Right renal cortex interstitium (tissue), 3 donors: ENCODE measurements around the gene FMN2. TPM values are rescaled to one million over a fixed set of nuclear protein-coding genes. Genes with fewer than 3 reads are reported as not detected.
"Not testable (repeated sequence)": the region's sequence is repeated elsewhere in the genome, so short reads cannot be mapped to it uniquely, and the experiment has no call there.

ENCODE experiments used
- DNase-seq, 3 donors: peaks; one replicate each; pipeline ENCODE4 v3.0.0-alpha.2; 2013; ENCODE audit warnings: low read depth in 3 of 3, low spot score in 2 of 3
- polyA plus RNA-seq, 3 donors: library from polyadenylated mRNA; unstranded; fragments of 120-200 nt; gene quantifications; one replicate each; pipeline ENCODE4 v1.2.1, GENCODE V29; 2013; ENCODE audit not compliant: insufficient read length in 3 of 3

Gene FMN2
- polyA plus RNA-seq, 3 donors = 7.1 to 10.5 (median 7.9) TPM

DNA sequence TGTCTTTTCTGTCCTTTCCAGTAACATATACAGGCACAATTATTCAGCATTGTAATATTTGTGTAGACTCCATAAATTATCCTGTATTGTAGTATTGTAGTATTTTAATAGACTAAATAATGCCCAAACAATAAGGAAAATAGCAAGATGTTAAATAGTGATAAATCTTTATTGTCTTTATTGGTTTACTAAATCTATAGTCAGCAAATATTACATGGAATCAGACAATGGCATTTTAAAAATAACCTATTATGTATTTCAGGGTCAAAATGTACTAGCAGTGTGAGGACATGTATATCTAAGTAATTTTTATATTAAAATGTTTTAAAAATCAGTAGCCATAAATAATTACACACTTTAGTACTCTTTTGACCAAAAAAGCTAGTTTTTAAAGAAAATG, 317.9 kb downstream of the FMN2 start:
- no peak for DNase-seq

DNA sequence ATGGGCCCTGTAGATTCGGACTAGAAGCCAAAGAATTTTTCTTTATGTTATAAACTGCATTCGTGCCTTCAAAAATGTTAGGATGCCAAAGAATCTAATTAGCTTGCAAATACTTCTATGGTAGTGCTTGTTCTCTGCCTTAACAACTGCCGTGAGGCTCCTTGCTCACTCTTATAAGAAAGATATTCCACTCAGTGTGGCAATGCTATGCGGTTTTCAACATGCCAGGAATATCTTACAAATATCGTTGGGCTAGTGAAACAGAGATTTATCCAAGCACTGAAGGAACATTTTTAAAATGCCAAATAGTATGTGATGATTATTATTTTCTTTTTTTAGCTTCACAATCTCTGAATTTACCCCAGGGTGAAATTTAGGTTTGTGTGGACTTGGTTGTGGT, 322.0 kb downstream of the FMN2 start:
- no peak for DNase-seq

DNA sequence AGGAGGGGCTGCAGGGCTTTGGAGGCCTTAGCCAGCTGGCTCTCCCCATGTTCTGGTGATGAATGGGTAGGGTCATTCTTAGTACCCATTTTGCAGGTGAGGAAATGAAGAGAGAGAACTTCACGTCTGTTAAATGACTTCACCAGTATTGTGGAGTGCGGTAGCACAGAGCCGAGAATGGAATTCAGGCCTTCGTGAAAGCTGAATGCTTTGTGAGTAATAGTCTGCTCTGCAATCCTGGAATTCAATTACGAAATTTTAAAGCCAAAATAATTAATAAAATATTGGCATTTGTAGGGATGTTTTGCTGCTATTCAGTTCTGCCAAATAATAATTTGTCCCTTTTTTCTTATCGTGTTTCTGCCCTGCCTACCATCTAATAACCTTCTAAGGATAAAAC, 322.6 kb downstream of the FMN2 start:
- DNase-seq = no peak

DNA sequence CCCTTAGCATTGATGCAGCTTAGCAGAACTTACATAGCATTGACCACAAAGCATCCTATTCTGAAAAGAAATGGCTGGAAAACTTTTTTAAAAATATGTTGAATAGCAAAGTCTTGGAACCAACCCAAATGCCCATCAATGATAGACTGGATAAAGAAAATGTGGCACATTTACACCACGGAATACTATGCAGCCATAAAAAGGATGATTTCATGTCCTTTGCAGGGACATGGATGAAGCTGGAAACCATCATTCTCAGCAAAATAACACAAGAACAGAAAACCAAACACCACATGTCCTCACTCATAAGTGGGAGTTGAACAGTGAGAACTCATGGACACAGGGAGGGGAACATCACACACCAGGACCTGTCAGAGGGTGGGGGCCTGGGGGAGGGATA, 323.3 kb downstream of the FMN2 start:
- not testable (repeated sequence) for DNase-seq

DNA sequence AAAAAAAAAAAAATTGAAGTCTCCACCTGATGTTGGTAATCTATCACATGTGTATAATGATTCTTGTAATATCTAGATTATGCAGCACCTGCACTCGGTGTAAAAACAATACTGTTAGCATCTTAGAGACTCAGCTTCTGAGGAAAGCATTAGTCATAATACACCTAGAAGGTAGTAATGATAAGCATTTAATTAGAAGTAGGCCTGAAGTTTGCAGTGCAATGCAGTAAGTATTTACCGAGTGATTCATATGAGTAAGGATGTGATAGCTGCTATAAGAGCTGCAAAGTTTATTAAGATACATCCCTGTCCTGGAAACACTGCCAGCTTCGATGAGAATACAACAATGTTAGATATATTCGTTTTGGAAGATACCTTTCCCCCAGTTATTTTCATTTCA, 323.8 kb downstream of the FMN2 start:
- no peak for DNase-seq

DNA sequence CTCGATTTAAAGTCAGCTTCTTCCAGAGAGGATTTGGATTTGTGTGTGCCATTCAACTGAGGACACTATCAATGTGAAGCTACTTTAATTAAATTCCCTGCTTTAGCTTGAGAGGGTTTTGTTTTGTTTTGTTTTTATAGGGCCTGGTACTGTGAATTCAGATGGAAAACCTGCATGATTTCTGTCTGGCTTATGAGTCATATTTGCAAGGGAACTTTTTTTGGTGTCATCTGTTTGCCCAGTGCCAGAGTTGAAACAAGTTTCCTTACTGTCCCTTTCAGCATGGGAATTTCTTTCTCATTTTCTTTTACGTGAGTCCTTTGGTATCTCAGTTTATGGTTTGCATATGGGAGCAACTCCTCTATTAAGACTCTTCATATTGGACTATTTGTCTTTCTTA, 325.6 kb downstream of the FMN2 start:
- DNase-seq = no peak

DNA sequence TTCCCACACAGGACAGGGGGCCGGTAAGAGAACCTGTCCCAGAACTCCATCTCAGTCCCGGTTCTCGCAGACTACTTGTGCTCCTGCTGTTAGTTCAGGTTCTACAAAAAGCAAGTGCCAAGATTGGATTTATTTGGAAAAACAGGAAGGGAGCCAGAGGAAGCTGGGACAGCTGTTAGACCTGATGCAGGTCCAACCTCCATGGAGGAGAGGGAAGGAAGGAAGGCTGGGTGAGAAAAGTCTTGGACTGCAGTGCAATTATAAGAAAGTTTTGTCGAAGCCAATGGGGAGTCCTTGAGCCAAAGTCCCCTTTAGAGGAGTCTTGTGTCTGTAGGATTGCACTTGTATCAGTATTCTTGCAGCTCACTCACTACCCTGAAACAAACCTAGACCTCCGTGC, 329.1 kb downstream of the FMN2 start:
- DNase-seq = no peak

DNA sequence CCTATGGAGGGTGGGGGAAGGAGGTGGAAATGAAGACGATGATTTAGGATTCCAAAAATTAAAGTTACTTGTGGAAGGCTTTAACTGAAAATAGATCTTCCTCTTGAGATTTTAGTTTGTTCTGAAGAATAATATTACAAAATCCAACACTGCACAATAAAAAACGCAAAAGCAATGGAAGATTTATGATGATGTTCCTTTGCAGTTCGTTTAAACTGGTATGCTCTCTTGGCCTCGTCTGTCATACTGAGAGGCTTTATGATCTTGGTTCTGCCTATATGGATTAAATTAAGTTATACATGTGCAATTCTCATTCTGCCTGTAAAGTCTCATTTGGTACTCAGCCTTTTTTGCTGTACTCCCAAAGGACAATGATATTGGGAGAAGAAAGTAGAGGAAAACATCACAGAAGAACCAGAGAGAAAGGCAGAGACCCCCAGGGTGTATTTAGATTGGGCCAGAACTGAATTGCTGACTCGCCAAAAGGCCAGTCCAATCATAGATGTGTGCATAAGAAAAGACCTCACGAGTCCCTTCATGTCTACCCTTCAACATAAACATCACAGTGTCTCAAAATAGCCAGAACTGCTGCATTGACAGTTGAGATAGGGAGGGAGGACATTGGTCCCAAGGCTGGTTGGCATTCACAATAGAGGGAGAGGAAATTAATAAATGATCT, 331.7 kb downstream of the FMN2 start:
- no peak for DNase-seq

DNA sequence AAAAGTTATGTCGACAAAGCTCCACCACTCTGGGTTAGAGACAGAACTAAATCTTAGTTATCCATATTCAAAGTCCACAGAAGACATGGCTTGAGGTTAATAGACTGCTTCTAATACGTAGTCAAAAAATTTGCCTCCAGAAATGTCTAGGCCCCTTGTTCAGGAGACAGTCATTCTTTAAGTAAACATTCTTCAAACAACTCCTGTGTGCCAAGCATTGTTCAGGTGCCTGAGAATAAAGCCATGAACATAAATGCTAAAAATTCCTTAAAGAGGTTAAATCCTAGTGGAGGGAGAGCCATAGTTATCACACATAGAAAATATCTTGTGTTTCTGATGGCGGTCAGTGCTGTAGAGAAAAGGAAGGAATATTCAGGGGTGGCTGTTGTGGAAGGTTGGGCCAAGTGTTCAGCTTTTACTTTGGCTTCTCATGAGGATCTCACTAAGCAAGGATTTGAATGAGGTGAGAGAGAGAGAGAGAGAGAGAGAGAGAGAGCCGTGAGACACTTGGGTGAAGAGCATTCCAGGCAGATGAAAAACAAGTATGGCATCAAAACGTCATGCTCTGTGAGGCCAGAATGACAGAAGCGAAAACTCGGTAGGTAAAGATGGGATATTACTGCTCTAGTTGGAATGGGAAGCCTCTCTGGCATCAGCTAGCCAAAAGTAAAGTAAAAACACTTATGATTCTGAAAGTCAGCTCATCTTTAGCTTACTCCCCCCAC, 333.2 kb downstream of the FMN2 start:
- DNase-seq = no peak

DNA sequence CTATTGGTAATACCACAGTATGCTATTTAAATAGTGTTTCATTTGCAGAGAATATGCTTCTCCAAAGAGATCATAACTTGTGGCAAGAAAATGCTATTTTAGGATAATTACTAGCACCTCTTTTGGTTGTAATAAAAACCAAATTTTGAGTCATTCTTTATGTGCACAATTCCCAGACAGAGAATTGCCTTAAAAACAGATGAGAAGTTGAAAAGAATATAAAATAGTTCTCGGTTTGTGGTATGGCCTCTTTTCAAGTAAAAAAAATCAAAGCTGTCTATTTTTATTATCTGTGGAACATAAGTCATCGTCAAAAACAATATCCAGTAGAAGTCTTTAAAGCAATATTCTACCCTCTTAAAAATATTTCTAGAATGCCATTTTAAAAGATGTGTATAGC, 334.4 kb downstream of the FMN2 start:
- DNase-seq = no peak

DNA sequence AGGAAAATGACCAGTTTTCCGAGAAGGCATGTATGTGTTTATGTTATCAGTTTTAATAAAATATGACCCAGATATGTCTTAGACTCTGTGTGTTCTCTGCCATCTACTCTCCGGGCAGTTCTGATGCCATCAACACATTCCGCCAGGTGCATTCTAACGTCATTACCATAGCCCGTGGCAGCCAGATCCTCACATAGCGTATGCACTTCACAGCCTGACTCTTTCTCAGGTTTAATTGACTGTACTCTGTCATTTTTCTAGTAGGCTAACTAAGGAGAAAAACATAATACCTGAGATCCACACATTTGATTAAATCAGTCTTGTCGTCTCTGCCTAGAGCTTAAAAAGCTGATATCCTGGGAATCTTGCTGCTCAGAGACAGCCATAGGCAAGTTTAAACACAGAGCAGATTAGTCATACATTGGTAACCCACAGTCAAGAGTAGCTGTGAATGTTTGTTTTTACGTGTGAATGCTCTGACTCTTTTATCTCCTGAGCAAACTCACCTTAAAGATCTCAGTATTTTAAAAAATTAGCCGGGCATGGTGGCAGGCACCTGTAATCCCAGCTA, 344.4 kb downstream of the FMN2 start:
- DNase-seq = no peak

DNA sequence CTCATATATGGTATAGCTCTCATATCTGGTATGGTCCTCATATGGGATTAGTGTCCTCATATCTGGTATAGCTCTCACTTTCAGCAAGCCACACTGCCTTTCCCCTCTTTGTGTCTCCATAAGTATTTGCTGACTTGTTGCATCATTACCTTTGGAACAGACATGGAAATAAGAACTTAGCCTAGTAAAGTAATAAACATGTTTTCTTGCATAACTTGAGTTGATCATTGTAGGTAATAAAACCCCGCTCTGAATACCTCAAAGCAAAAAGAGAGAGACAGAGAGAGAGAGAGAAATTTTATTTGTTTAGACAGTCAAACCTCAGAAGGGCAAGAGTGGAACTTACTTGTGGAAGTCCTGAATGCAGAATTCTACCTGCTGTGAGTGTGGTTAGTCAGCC, 350.0 kb downstream of the FMN2 start:
- DNase-seq = no peak

DNA sequence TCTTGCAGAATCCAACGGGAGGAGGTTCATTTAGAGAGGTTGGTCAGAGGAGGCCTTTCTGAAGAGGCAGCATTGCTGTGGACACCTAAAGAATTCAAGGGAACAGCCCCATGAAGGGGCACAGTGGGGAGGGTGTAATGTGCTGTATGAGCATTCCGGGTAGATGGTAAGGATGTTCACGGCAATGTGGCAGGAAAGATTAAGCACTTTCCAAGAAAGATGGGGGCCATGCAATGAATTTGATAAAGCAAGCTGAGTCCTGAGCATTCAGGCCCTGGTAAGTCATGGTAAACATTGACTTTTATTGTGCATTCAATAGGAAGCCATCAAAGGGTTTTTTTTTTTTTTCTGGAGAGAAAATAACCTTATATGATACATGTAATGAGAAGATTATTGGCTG, 353.7 kb downstream of the FMN2 start:
- DNase-seq = no peak

DNA sequence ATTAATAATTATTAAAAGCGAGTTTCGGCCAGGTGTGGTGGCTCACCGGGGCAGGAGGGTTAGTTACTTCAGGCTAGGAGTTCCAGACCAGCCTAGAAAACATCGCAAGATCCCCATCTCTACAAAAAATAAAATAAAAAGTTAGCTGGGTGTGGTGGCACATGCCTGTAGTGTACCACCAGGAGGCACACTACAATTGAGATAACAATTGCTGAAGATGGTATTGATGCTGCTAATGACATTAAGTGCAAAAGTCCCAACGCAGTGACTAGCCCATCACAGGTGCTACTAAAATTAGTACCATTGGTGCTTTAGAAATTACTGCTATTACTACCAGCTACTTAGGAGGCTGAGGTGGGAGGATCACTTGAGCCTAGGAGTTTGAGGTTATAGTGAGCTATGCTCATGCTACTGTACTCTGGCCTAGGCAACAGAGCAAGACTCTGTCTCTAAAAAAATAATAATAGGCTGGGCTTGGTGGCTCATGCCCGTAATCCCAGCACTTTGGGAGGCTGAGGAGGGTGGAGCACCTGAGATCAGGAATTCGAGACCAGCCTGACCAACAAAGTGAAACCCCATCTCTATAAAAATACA, 363.6 kb downstream of the FMN2 start:
- DNase-seq = no peak

DNA sequence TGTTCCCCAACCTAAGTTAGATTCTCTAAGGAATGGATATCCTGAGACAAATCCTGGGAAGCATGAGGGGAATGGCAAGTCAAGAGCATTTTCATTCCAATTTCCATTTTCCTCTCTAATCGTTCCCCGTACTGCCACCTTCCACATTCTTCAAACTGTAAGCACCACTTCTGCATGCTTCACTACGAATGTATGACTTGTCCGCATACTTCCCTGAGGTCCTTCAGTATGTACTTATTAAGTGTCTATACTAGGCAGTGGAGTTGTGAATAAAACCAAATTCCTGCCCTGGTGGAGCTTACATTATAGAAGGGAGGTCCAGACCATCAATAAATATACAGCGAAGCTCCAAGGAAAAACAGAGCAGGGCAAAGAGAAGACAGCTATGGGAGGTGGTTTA, 365.5 kb downstream of the FMN2 start:
- DNase-seq = no peak

DNA sequence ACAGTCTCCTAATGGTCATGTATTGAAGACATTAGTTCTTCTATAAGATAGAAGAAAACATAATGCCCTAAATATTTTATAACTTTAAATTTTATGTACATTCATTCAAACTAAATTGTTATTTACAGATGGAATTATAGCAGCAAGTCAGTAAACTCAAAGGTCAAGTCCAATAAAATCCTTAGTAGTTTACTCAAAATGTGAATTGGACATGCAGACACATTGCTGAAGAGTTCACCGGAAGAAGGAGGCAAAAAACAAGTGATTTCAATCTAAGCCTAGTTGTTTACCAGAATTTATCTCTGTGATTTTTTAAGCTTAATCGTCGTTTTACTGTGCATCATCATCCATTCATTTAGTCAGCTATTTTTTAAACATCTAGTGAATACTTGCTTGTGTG, 370.6 kb downstream of the FMN2 start:
- no peak for DNase-seq

DNA sequence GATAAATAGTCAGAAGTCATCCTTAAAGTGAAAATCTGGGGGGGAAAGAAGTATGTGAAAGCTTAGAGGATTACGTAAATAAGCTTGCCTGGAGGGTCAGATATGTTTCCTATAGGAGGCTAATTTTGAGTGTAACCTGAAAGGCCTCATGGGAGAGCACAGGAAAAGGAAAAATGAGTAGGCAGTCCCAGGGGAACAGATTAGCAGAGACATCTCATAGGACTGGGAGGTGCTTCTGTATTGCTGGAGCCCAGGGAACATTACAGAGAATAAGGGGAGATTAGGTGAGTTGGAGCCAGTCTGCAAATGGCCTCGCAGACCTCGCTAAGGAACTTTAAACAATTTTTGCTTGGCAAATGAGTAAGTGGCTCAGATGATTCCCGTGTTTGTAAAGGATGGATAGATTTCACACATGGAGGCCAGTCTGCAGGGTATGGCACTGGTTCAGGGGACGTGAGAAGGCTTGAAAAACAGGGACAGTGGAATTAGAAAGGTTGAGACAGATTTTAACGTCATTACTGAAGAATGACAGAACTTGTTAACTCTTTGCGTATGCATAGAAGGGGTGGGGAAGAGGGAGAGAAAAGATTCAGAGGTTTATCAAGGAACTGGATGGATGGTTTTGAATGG, 371.2 kb downstream of the FMN2 start:
- no peak for DNase-seq

DNA sequence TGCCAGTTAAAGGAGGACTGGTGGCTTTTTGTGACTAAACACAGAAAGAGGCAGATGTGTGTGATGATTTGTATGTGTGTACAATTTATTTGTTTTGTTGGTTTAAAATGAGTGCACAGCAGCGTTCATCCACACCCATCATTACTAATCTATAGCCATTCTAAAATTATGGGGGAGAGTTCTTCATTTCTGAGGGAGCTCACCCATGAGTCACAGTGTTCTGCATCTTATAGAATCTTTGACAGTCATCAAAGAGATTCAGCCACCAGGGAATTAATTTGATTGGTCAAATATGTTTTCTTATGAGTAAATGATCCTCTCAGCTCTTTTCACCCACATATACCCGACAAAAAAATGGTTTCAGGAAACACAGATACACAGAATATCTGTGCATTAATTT, 372.4 kb downstream of the FMN2 start:
- DNase-seq = no peak

DNA sequence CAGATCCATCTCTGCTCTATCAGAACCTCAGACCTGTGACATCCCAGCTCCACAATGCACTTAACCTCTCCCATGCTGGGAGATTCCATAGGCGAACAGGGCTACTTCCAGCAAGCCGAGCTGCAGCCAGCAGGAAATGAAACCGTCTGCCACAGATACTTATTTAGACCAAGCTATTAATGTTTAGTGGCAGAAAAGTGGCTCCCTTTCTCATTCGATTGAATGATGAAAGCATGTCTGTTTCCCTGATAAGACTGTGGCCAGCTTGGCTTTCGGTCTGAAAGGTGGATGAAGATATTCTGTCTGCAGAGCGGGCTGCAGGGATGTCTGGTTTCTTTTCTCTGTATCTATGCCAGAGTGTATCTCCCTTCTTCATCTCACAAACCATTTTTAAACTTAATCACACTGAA, 373.9 kb downstream of the FMN2 start:
- no peak for DNase-seq

DNA sequence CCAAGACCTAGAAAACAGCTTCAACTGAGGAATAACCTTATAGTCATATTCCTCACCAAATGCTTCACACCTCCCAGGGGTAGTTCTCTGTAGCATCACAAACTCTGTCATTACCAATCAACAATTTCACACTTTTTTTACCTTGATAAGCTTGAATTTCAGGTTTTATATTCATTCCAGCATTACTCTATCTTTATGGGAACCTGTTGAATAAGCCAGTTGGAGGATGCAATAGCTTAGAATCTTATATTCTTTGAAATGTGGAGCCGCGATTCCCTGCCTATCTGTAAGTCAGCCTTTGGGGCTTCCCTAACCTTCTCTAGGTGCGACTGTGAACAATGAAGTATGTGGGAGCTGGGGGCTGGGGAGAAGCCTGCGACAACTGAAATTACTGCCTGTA, 374.8 kb downstream of the FMN2 start:
- no peak for DNase-seq

DNA sequence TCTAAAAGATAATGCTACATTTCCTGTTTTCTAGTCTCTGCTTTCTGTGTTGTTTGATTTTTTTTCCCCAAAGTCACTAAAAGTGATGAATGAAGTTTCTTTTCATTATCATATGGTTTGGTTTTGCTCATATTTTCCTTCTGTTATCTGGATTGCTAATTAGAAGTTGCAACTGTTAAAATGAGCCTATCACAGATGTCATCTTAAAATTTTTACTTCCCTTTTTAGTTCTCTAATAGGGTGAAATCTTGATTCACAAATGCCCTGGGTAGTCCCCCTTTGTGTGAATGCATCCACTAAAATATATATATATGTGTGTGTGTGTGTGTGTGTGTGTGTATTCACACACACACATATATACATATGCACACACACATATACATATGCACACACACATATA, 376.2 kb downstream of the FMN2 start:
- DNase-seq = no peak
